WTC11 (cell line): ENCODE measurements around the gene ABCC6.

ENCODE experiments used
- CBFB ChIP-seq: sonication (generic); formaldehyde crosslinking; IDR thresholded peaks from 2 replicates; pipeline ENCODE4 v1.8.1; 2022; ENCODE audit warnings: mild to moderate bottlenecking, low read depth, missing genetic modification reagents
- FOXJ3 ChIP-seq: sonication (generic); formaldehyde crosslinking; IDR thresholded peaks from 2 replicates; pipeline ENCODE4 v1.9.0; 2021; ENCODE audit warnings: missing genetic modification reagents, mild to moderate bottlenecking, borderline replicate concordance
- FOXP1 ChIP-seq: sonication (generic); formaldehyde crosslinking; IDR thresholded peaks from 2 replicates; pipeline ENCODE4 v1.8.0; 2022; ENCODE audit warnings: missing genetic modification reagents, mild to moderate bottlenecking, moderate library complexity, borderline replicate concordance
- JUN ChIP-seq: sonication (generic); formaldehyde crosslinking; IDR thresholded peaks from 2 replicates; pipeline ENCODE4 v1.8.0; 2023; ENCODE audit warnings: mild to moderate bottlenecking, missing genetic modification reagents
- NR3C1 ChIP-seq: sonication (generic); formaldehyde crosslinking; conservative IDR thresholded peaks from 2 replicates; pipeline ENCODE4 v1.8.1; 2023; ENCODE audit warnings: low read depth, mild to moderate bottlenecking, missing genetic modification reagents
- SMAD4 ChIP-seq: sonication (generic); formaldehyde crosslinking; IDR thresholded peaks from 2 replicates; pipeline ENCODE4 v1.8.0; 2022; ENCODE audit warnings: mild to moderate bottlenecking, missing genetic modification reagents
- ZNF423 ChIP-seq: fragments of 250-450 bp; sonication (Bioruptor Pico); IDR thresholded peaks from 2 replicates; pipeline ENCODE4 v2.1.2; 2022; ENCODE audit warnings: mild to moderate bottlenecking, moderate library complexity
- TF ChIP-seq, protein P1 (sequence below): fragments of 200-600 bp; IDR thresholded peaks from 2 replicates; pipeline ENCODE4 v1.8.0; 2022; ENCODE audit warnings: antibody characterized with exemption
- TF ChIP-seq, protein P2 (sequence below): sonication (generic); formaldehyde crosslinking; IDR thresholded peaks from 2 replicates; pipeline ENCODE4 v1.8.0; 2023; ENCODE audit warnings: missing genetic modification reagents
- TF ChIP-seq, protein P3 (sequence below): sonication (generic); formaldehyde crosslinking; IDR thresholded peaks from 2 replicates; pipeline ENCODE4 v1.8.0; 2023; ENCODE audit warnings: mild to moderate bottlenecking, missing genetic modification reagents
- TF ChIP-seq, protein P4 (sequence below): sonication (generic); formaldehyde crosslinking; IDR thresholded peaks from 2 replicates; pipeline ENCODE4 v1.8.1; 2022; ENCODE audit warnings: missing genetic modification reagents, borderline replicate concordance
- TF ChIP-seq, protein P5 (sequence below): sonication (generic); formaldehyde crosslinking; IDR thresholded peaks from 2 replicates; pipeline ENCODE4 v1.8.1; 2022; ENCODE audit warnings: low read depth, mild to moderate bottlenecking, moderate library complexity, missing genetic modification reagents, borderline replicate concordance

DNA sequence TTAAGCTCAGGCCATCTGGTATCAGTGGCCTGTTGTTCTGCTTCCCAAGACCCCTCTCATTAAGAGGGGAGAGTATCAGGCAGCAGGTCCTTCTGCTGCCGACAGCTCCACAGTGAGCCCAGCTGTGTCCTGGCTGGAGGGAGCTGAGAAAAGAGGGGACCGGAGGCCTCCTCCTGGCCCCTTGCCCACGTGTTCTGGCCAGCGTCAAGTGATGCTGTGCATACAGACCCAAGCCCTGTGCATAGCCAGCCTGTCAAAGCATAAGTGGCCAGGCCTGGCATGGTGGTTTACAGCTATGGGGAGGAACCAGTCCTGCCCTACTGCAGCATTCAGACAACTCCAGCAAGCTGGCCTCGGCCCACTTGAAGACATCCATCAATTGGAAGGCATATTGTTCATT is 48.0 kb downstream of the ABCC6 start:
- TF ChIP-seq, protein P1, sequence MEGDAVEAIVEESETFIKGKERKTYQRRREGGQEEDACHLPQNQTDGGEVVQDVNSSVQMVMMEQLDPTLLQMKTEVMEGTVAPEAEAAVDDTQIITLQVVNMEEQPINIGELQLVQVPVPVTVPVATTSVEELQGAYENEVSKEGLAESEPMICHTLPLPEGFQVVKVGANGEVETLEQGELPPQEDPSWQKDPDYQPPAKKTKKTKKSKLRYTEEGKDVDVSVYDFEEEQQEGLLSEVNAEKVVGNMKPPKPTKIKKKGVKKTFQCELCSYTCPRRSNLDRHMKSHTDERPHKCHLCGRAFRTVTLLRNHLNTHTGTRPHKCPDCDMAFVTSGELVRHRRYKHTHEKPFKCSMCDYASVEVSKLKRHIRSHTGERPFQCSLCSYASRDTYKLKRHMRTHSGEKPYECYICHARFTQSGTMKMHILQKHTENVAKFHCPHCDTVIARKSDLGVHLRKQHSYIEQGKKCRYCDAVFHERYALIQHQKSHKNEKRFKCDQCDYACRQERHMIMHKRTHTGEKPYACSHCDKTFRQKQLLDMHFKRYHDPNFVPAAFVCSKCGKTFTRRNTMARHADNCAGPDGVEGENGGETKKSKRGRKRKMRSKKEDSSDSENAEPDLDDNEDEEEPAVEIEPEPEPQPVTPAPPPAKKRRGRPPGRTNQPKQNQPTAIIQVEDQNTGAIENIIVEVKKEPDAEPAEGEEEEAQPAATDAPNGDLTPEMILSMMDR: no peak
- TF ChIP-seq ZNF423: no peak
- no peak for TF ChIP-seq FOXP1
- TF ChIP-seq, protein P2, sequence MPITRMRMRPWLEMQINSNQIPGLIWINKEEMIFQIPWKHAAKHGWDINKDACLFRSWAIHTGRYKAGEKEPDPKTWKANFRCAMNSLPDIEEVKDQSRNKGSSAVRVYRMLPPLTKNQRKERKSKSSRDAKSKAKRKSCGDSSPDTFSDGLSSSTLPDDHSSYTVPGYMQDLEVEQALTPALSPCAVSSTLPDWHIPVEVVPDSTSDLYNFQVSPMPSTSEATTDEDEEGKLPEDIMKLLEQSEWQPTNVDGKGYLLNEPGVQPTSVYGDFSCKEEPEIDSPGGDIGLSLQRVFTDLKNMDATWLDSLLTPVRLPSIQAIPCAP (CRISPR knock-in tag): no peak
- no peak for TF ChIP-seq CBFB (CRISPR knock-in tag)
- TF ChIP-seq, protein P3, sequence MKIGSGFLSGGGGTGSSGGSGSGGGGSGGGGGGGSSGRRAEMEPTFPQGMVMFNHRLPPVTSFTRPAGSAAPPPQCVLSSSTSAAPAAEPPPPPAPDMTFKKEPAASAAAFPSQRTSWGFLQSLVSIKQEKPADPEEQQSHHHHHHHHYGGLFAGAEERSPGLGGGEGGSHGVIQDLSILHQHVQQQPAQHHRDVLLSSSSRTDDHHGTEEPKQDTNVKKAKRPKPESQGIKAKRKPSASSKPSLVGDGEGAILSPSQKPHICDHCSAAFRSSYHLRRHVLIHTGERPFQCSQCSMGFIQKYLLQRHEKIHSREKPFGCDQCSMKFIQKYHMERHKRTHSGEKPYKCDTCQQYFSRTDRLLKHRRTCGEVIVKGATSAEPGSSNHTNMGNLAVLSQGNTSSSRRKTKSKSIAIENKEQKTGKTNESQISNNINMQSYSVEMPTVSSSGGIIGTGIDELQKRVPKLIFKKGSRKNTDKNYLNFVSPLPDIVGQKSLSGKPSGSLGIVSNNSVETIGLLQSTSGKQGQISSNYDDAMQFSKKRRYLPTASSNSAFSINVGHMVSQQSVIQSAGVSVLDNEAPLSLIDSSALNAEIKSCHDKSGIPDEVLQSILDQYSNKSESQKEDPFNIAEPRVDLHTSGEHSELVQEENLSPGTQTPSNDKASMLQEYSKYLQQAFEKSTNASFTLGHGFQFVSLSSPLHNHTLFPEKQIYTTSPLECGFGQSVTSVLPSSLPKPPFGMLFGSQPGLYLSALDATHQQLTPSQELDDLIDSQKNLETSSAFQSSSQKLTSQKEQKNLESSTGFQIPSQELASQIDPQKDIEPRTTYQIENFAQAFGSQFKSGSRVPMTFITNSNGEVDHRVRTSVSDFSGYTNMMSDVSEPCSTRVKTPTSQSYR (CRISPR knock-in tag): no peak
- TF ChIP-seq, protein P4, sequence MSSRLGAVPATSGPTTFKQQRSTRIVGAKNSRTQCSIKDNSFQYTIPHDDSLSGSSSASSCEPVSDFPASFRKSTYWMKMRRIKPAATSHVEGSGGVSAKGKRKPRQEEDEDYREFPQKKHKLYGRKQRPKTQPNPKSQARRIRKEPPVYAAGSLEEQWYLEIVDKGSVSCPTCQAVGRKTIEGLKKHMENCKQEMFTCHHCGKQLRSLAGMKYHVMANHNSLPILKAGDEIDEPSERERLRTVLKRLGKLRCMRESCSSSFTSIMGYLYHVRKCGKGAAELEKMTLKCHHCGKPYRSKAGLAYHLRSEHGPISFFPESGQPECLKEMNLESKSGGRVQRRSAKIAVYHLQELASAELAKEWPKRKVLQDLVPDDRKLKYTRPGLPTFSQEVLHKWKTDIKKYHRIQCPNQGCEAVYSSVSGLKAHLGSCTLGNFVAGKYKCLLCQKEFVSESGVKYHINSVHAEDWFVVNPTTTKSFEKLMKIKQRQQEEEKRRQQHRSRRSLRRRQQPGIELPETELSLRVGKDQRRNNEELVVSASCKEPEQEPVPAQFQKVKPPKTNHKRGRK (CRISPR knock-in tag): no peak
- no peak for TF ChIP-seq SMAD4 (CRISPR knock-in tag)
- TF ChIP-seq NR3C1: no peak
- no peak for TF ChIP-seq FOXJ3 (CRISPR knock-in tag)
- no peak for TF ChIP-seq JUN (CRISPR knock-in tag)
- TF ChIP-seq, protein P5, sequence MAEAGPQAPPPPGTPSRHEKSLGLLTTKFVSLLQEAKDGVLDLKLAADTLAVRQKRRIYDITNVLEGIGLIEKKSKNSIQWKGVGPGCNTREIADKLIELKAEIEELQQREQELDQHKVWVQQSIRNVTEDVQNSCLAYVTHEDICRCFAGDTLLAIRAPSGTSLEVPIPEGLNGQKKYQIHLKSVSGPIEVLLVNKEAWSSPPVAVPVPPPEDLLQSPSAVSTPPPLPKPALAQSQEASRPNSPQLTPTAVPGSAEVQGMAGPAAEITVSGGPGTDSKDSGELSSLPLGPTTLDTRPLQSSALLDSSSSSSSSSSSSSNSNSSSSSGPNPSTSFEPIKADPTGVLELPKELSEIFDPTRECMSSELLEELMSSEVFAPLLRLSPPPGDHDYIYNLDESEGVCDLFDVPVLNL: no peak
